GM19238 (cell line): Measurements from ENCODE around the gene COL4A2.
"Not testable (repeated sequence)": the region's sequence is repeated elsewhere in the genome, so short reads cannot be mapped to it uniquely, and the experiment has no call there.

ENCODE experiments used
- DNase-seq: peaks from one replicate; pipeline ENCODE4 v3.0.0; 2011; ENCODE audit warnings: low spot score; ENCODE audit not compliant: insufficient read length

COL4A2 gene

GRCh38 chr13:110493613-110494012, 186.5 kb downstream of the COL4A2 start:
- no peak for DNase-seq

- DNase-seq, result no peak
Observed at GRCh38 chr13:110495376-110495775, 188.3 kb downstream of the COL4A2 start.

- no peak for DNase-seq
Observed at GRCh38 chr13:110495881-110496280, 188.8 kb downstream of the COL4A2 start.

- DNase-seq, result no peak
Observed at GRCh38 chr13:110496281-110496680, 189.2 kb downstream of the COL4A2 start.

- DNase-seq, result no peak
Observed at GRCh38 chr13:110497003-110497402, 189.9 kb downstream of the COL4A2 start.

GRCh38 chr13:110497896-110498295, 190.8 kb downstream of the COL4A2 start:
- not testable (repeated sequence) for DNase-seq

GRCh38 chr13:110498327-110498726, 191.2 kb downstream of the COL4A2 start:
- DNase-seq, result no peak

- DNase-seq, result no peak
Observed at GRCh38 chr13:110498765-110499164, 191.7 kb downstream of the COL4A2 start.

GRCh38 chr13:110499621-110500281, 192.7 kb downstream of the COL4A2 start:
- DNase-seq, result no peak

- DNase-seq, result no peak
Observed at GRCh38 chr13:110500341-110500740, 193.3 kb downstream of the COL4A2 start.

- DNase-seq, result no peak
Observed at GRCh38 chr13:110501188-110501587, 194.1 kb downstream of the COL4A2 start.

GRCh38 chr13:110503037-110503901, 196.2 kb downstream of the COL4A2 start:
- DNase-seq, result no peak

GRCh38 chr13:110503979-110504499, 197.0 kb downstream of the COL4A2 start:
- no peak for DNase-seq

GRCh38 chr13:110505594-110505993, 198.5 kb downstream of the COL4A2 start:
- DNase-seq, result no peak

GRCh38 chr13:110506396-110506795, 199.3 kb downstream of the COL4A2 start:
- no peak for DNase-seq

GRCh38 chr13:110506859-110507566, 199.9 kb downstream of the COL4A2 start:
- DNase-seq, result no peak

GRCh38 chr13:110507678-110508381, 200.7 kb downstream of the COL4A2 start:
- DNase-seq, result no peak

- no peak for DNase-seq
Observed at GRCh38 chr13:110509478-110509926, 202.4 kb downstream of the COL4A2 start.

GRCh38 chr13:110509971-110510786, 203.1 kb downstream of the COL4A2 start:
- peak; percentile 18 for DNase-seq

GRCh38 chr13:110511509-110512181, 204.6 kb downstream of the COL4A2 start:
- no peak for DNase-seq
